Measurements from ENCODE around the gene CENPE.
"Not testable (repeated sequence)": the region's sequence is repeated elsewhere in the genome, so short reads cannot be mapped to it uniquely, and the experiment has no call there.

Gene CENPE

DNA sequence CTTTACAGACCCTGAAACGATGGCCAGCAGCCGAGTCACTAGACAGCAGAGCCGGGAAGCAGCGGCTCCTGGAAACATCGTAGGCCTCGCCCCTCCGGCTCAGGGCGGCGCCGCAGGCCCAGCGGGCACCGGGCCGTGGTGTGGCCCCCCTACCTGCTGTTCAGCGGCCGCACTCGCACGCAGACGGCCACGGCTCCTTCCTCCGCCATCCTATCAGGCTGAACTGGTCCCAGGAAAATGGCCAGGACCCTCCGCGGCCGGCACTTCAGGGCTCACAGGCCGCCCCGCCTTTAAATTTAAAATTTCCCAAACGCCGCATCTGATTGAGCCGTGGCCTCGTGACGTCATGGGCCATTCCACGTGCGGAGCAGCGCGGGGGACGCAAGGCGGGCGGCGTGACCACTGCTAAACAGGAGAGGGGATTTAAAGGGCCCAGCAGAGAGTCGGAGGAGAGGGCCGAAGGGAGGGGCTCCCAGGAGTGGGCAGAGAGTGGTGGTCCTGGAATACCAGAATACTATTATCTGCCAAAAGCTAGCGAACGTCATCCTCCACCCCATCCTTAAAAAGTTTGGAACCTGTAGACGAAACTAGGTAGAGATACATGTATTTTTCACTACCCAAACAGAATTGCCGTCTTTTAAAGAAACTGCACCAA, at the start of gene CENPE:
CENPE (minus strand) TSS at position 233 of the 655 bp plus-strand sequence; CDS start at position 209, 24 bp downstream.
- DNase-seq, result peak; percentile 91

DNA sequence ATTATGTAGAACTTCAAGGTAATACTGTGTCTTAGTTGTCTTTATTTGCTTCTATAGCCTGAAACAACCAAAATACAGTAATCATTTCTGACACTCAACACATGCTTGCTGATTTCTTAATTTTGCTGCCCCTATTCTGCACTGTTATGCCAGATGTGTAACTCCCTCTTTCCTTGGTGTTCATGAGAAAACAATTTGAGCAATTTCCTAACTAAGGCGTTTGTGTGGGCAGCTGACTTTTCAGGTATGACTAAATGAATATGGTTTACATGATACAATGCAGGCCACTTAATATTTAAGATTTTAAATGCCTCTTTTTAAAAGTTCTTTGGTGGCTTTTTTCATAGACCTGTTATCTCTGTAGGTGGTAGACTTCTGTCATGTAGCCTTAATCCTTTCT, 46.1 kb upstream of the CENPE start:
- DNase-seq, result no peak

GRCh38 chr4:103230938-103231337, 32.8 kb upstream of the CENPE start:
- DNase-seq, result not testable (repeated sequence)

DNA sequence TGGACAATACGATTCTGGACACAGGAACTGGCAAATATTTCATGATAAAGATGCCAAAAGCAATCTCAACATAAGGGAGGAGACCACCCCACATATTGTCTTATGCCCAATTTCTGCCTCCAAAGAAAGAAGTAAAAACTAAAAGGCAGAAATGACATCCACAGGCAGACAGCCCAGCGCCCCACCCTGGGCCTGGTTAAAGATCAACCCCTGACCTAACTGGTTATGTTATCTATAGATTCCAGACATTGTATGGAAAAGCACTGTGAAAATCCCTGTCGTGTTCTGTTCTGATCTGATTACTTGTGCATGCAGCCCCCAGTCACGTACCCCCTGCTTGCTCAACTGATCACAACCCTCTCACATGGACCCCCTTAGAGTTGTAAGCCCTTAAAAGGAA, 25.4 kb upstream of the CENPE start:
- not testable (repeated sequence) for DNase-seq

DNA sequence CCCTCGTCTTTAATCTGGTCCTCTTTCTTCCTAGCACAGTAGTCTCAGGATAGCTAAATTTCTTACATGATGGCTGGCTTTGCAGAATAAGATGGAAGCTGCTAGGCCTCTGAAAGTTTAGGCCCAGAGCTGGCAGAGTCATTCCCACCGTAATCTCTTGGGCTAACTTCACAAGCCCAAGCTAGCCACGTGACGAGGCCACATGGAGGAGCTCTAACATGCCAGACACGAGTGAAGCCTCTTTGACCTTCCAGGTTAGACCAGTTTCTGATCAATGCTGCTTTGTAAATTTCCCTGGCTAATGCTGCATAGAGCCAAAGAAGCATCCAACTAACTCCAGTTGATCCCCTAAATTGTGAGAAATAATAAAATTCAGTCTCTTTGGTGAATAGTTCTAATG, 9.5 kb upstream of the CENPE start:
- DNase-seq, result no peak

DNA sequence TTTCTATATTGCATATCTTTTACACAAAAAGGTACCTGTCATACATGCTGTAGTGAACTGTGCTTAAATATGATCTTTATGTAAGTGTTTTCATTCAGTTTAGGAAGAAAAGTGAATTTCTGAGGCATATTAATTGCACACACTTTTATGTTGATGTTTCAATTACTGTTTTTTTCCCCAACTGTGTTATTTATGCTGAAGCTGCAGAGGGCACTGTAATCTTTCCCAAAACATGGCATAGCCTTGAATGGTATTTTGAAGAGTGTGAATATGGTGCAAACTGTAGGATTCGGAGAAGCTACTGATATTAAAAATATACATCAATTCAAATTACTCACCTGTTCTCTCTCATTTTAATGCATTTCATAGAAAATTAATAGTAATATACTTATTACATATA, 6.0 kb upstream of the CENPE start:
- DNase-seq, result no peak

DNA sequence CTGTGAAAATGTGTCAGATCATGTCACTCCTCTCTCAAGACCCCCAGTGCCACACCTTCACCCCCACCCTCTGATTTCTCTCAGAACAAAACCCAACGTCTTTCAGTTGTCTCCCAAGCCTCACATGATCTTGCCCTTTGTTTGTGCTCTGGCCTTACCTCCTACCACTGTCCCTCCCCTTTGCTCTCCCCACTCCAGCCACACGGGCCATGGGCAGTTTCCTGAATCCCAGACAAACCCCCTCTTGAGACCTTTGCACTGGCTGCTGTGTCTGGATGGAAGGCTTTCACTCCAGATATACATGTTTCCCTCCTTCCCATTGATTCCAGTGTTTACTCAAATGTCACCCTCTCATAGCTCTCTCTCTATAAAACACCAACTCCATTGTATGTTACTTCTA, 3.6 kb upstream of the CENPE start:
- DNase-seq, result no peak

DNA sequence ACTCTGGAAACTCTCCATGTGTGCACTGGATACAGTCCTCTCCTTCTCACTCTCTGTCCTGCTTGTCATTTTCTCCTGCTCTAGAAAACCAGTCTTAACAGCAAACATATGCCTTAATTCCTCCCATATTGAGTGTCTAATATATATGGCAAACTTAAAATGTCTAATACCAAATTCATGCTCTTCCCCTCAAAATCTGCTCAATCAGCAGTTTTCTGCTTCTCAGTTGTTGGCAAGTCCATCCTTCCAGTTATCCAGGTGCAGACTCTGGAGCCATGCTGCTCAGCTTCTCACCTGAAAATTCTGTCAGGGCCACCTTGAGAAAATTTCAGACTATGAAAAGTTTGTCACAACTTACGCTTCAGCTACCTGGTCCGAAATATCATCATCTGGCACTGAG, 3.1 kb upstream of the CENPE start:
- DNase-seq, result no peak

GRCh38 chr4:103199009-103199408, 866 bp upstream of the CENPE start:
- DNase-seq, result no peak

GRCh38 chr4:103197765-103198110, 405 bp downstream of the CENPE start:
- DNase-seq, result peak; percentile 44

GRCh38 chr4:103193457-103193856, 4.7 kb downstream of the CENPE start:
- no peak for DNase-seq

GRCh38 chr4:103171006-103171405, 27.1 kb downstream of the CENPE start:
- DNase-seq, result no peak

GRCh38 chr4:103169750-103170149, 28.4 kb downstream of the CENPE start:
- not testable (repeated sequence) for DNase-seq

DNA sequence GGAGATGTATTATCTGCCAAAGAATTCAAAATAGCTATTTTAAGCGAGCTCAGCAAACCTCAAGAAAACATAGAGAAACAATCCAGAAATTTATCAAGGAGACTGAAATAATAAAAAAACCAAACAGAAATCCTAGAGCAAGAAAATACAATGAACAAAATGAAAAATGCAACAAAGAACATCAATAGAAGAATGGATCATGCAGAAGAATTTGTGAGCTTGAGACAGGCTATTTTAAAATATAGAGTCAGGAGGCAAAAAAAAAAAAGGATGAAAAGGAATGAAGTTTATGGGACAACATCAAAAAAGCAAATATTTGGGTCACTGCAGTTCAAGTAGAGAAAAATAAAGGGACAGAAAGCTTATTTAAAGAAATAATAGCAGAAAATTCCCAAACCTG, 29.1 kb downstream of the CENPE start:
- no peak for DNase-seq

- DNase-seq, result no peak
These were observed 36.0 kb downstream of the CENPE start for GRCh38 chr4:103162176-103162575.

GRCh38 chr4:103158760-103159159, 39.4 kb downstream of the CENPE start:
- DNase-seq, result no peak

GRCh38 chr4:103156106-103156505, 42.0 kb downstream of the CENPE start:
- DNase-seq, result no peak

DNA sequence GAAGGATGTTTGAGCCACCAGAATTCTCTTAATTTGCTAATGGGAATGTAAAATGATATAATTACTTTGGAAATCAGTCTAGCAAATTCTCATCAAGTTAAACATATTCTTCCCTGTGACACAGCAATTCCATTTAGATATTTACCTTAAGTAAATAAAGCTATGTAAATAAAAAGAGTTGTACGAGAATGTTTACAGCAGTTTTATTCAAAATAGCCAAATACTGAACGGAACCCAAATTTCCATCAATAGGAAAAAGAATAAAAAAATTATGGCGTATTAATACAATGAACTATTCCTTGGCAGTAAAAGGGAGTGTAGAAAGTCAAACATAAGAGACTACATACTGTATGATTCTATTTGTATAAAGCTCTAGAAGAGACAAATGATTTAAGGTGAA, 45.8 kb downstream of the CENPE start:
- no peak for DNase-seq

- DNase-seq, result peak; percentile 7
These were observed 47.5 kb downstream of the CENPE start for GRCh38 chr4:103150677-103151076.

- DNase-seq, result no peak
These were observed 53.2 kb downstream of the CENPE start for GRCh38 chr4:103144926-103145325.

GRCh38 chr4:103137446-103137827, 60.7 kb downstream of the CENPE start:
- DNase-seq, result no peak

GRCh38 chr4:103136671-103137445, 61.3 kb downstream of the CENPE start:
- no peak for DNase-seq

DNA sequence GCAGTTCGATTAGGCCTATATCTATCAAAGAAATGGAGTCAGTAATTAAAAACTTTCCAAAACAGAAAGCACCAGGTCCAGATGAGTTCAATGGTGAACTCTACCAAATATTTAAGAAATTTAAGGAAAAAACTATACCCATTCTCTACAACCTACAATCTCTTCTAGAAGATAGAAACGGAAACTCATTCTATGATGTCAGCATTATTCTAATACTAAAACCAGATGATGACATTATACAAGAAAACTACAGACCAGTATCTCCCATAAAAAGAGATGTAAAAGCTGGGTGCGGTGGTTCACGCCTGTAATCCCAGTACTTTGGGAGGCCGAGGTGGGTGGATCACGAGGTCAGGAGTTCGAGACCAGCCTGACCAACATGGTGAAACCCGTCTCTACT, 69.0 kb downstream of the CENPE start:
- no peak for DNase-seq

DNA sequence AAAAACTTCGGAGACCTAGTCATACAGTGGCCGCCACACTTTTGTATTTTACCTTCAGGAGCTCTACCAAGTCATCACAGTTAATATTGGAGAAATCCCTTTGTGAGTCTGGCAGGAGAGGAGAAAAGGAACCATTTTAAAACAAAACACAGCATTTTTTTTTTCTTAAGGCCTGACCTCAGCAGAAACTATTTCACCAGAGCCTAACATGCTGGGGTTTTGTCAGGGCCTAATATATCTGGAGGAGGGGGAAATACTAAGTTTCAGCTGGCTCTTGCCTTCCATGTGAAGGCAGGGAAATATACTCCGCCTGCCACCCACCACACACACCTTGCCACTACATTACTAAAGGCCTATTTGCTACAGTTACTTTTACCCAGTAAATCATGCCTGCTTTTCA, 72.0 kb downstream of the CENPE start:
- DNase-seq, result no peak

GRCh38 chr4:103123114-103123513, 75.0 kb downstream of the CENPE start:
- no peak for DNase-seq
